HepG2 (cell line): ENCODE data around the gene CIAPIN1.

Experiments
- ATF7-NPFF ChIP-seq: sonication (generic); formaldehyde crosslinking; IDR thresholded peaks from 2 replicates; pipeline ENCODE4 v1.8.1; 2023; ENCODE audit warnings: mild to moderate bottlenecking, low read depth, missing genetic modification reagents, moderate library complexity
- POLR2A ChIP-seq, 2 experiments: IDR thresholded peaks; 2 replicates each; pipeline ENCODE4 v1.6.1; 2011; ENCODE audit warnings: low read depth in 2 of 2, low read length in 2 of 2, mild to moderate bottlenecking in 1 of 2, moderate library complexity in 1 of 2; ENCODE audit not compliant: insufficient read depth in 1 of 2
- ZNF431 ChIP-seq: sonication (generic); formaldehyde crosslinking; IDR thresholded peaks from 2 replicates; pipeline ENCODE4 v1.9.0; 2022; ENCODE audit warnings: missing genetic modification reagents, low read depth, mild to moderate bottlenecking, borderline replicate concordance

DNA sequence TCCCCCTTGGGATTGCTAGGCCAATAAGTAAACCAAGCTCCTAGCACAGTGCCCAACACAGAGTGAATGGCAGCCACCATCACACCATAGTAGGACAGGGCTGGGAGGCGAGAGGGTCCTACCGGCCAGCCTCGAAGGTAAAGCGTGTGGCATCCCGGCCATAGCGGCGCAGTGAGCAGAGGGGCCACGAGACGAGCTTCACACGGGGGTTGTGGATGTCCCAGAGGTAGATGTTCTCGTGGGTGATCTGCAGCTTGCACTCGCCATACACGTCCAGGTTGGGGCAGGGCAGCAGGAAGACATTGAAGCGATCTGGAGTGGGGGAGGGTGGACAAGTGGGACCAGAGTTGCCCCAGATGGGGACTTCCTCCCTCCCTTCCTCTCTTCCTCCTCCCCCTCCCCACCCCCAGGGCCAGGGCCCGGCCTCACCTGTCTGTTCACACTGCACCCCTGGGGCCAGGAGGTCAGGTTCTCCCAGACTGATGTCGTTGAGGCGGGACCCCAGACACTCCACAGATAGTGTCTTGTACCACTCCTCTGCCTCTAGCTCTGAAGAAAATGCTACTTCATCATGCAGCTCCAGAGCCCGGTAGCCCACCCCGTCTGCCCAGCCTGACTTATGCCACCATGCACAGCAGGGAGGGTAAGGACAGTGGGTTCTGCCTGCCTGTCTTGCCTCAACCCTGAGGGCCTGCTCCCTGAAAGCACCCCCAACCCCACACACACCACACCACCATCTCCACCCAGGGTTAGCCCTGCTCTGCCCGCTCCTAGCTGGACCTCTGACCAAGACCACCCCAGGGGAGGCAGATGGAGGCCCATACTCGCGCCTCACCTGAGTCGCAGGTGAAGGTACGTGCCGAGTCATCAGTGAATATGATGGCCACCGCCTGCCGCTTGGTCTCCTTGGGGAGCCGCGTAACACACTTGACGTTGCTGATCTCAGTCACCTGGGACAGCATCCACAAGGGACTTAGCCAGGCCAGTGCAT, 27.8 kb upstream of the CIAPIN1 start:
- TF ChIP-seq ATF7-NPFF (no peak), POLR2A (IDR thresholded peaks at IDR 0.05; ENCODE audit: insufficient read depth in 1 of 2, low read depth in 2 of 2, low read length in 2 of 2) (no peak), ZNF431 (CRISPR knock-in tag) (no peak)
